Measurements from ENCODE around the gene SCYGR3.

DNA sequence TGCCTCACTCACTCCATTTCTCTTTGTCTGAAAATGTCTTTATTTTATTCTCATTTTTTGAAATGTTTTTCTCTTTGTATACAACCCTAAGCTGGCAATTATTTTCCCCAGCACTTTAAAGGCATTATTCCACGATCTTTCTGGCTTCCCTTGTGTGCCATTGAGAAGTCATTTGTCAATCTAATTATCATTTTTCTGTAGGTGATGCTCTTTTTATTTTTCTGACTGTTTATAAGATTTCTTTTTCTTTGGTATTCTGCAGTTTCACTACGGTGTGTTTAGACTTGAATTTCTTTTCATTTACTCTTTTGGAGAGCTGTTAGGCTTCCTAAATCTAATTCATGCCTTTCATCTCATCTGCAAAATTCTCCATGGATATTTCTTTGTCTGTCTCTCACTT is 10.8 kb upstream of the SCYGR3 start:
- TF ChIP-seq POLR2AphosphoS5 (IDR thresholded peaks at IDR 0.05) (no peak), POLR2A (IDR thresholded peaks at IDR 0.05) (no peak)

All from sigmoid colon (tissue), 4 donors.